Measurements from ENCODE around the gene PARP11.

PARP11 gene

GRCh38 chr12:3872800-3873636 lies at the start of gene PARP11:
PARP11 (minus strand) TSS chr12:3873399; CDS start chr12:3873229, 170 bp downstream.
- DNase-seq, result peak; percentile 41

DNA sequence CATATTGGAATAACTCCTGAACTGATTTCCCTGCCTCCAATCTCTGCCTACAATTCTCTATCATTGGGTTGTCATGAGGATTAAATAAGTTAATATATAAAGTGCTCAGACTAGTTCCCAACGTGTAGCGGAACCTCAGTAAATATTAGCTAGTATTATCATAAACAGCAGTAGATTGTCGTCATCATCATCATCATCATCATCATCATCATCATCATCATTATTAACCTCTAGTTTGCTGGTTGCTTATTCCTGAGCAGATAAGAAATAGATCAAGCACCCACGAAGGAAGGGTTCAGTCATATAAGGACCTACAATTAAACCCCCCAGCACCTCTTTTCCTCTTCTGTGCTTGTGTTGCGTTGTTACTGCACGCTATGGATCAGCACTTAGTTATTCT lies 48.8 kb upstream of the PARP11 start:
- DNase-seq, result no peak

DNA sequence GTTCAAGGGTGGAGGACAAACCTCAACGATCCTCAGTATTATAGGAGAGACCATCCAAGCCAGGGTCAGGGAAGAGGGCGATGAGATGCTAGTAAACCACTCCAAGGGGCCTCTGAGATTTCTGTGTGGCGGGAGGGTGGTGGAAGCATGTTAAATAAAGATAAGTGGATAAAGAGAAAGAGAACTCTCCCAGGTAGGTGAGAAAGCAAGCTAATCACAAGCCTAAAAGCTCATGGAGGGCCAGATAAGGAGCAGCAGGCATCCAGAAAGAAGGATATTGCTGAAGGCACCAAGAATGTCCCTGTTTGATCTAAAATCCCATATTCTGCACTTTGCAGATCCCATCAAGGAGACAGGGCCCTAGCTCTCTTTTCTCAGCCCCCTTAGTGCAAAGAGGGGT lies 48.3 kb upstream of the PARP11 start:
- DNase-seq, result no peak

- no peak for DNase-seq
Measured at GRCh38 chr12:3921151-3921471, 47.9 kb upstream of the PARP11 start.

DNA sequence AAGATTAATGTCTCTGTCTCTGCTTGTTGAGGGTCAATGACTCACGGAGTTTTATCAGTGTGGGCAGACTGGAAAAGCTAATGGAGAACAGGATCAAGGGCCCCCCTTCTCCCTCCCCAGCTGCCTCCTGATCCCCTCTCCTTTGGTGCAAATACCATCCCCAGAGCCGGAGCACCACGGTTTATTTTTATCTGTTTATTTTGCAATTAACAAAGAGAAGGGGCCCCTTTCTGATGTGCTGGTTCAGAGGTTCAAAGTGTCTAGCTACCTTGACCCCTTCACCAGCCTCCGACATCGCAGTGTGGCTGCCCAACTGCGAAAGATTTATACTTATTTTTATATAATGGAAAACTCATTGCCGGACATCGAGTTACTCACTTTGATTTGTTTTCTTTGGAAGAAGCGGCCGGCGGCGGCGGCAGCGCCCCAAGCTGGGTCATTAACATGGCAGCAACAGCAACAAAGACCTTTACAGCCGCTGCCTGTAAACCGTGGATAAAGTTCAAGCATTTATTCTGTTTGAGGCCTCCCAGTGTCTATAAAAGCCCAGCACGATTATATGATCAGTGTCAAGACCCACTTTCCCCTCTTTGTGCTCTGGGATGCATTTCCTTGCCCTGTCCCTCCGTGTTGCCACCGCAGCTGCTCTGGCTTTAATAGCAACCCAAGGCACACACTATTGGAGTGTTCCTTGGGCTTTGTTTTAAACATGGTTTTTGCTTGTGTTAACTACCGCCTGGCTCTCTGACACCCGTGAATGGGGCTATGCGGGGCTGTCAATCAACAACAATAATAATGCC lies 47.4 kb upstream of the PARP11 start:
- no peak for DNase-seq

- no peak for DNase-seq
Measured at GRCh38 chr12:3913278-3913677, 40.1 kb upstream of the PARP11 start.

DNA sequence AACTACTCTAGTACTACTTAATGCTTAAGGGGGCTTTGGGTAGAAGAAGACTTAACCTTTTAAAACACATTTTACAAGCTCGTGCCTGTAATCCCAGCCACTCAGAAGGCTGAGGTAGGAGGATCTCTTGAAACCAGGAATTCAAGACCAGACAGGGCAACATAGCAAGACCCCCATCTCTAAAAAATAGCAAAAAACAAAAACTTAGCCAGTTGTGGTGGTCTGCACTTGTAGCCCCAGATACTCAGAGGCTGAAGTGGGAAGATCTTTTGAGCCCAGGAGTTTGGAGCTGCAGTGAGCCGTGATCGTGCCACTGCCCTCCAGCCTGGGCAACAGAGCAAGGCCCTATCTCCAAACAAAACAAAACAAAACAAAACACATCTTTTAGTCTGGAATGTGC lies 39.7 kb upstream of the PARP11 start:
- DNase-seq, result no peak

DNA sequence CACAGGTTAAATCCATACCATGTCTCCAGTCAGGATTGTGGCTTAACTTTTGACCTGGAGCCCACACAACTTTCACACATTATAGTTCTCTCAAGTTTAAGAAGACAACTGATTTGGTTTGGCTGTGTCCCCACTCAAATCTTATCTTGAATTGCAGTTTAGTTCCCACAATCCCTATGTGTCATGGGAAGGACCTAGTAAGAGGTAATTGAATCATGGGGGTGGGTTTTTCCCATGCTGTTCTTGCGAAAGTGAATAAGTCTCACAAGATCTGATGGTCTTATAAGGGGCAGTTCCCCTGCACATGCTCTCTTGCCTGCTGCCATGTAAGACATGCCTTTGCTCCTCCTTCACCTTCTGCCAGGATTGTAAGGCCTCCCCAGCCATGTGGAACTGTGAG lies 38.2 kb upstream of the PARP11 start:
- DNase-seq, result no peak

GRCh38 chr12:3905664-3906063 lies 32.5 kb upstream of the PARP11 start:
- DNase-seq, result no peak

DNA sequence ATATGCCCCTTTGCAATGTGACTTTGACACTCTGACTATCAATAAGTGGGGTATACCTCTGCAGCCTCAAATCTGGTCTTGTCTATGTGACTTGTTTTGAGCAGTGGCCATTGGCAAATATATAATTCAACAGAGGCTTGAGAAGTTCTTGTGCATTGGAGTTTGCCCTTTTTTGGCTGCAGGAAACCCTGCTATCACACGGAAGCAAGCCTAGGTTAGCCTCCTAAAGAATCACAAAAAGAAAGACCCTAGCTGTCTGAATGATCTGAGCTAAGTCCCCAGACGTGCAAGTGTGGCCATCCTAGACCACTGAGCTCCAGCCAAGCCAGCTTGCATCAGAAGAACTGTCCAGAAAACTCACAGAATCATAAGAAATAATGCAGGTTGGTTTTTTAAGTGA lies 31.8 kb upstream of the PARP11 start:
- DNase-seq, result no peak

DNA sequence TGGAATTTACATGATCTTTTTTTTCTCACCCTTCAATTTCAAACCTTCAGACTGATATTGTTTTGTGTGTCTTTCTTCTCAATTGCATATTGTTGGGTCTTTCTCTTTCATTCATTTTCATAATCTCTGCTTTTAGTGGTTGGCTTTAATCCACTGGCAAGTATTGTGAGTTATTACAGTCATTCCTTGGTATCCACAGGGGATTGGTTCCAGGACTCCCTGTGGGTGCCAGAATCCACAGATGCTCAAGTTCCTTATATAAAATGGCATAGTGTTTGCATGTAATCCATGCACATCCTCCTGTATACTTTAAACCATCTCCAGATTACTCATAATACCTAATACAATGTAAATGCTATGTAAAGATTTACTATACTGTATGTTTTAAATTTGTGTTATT lies 29.7 kb upstream of the PARP11 start:
- no peak for DNase-seq

DNA sequence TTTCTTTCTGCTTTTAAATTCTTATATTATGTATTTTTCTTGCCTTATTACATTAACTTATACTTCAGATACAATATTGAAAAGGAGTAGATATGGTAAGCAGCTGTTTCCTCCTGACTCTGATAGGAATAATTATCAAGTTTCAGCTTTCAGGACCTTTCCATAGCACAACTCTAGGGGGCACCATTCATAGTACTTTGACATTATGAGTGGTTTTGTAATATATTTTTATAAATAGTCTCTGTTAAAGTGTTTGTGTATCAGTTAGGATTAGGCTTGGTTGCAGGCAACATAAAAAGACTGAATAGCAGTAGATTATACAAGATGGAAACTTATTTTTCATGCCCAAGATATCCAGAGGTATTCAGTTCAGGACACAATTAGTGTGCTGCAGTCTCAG lies 27.9 kb upstream of the PARP11 start:
- DNase-seq, result no peak

GRCh38 chr12:3898756-3899155 lies 25.6 kb upstream of the PARP11 start:
- DNase-seq, result no peak

DNA sequence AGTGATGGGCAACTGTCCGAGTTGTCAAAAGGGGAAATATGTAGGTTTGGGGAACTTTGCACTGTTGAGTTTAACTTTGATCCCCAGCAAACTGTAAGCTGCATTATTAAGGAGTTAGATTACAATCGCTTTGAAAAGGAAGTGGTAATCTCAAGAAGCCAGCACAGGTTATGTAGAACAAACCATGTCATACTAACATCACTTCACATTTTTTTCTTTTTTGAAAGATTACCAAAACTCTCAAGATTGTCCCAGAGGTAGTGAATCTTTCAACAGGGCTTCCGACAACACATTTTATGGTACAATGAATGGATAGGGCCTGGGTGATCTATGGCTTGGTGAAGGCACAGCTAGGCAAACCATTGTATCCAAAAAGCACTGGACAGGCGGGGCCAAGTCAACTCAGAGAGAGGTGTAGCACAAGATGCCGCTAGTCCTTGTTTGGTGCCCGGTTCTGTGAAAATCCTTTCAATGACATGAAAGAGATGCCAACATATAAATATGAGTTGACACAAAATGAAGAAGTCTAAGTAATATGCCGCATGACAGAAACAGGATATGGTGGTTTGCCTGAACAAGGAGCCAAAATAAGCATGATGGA lies 24.3 kb upstream of the PARP11 start:
- no peak for DNase-seq

- DNase-seq, result no peak
Measured at GRCh38 chr12:3896801-3897351, 23.7 kb upstream of the PARP11 start.

GRCh38 chr12:3896356-3896755 lies 23.2 kb upstream of the PARP11 start:
- no peak for DNase-seq

GRCh38 chr12:3892631-3893030 lies 19.4 kb upstream of the PARP11 start:
- no peak for DNase-seq

- DNase-seq, result no peak
Measured at GRCh38 chr12:3891201-3891600, 18.0 kb upstream of the PARP11 start.

GRCh38 chr12:3888659-3889058 lies 15.5 kb upstream of the PARP11 start:
- DNase-seq, result no peak

DNA sequence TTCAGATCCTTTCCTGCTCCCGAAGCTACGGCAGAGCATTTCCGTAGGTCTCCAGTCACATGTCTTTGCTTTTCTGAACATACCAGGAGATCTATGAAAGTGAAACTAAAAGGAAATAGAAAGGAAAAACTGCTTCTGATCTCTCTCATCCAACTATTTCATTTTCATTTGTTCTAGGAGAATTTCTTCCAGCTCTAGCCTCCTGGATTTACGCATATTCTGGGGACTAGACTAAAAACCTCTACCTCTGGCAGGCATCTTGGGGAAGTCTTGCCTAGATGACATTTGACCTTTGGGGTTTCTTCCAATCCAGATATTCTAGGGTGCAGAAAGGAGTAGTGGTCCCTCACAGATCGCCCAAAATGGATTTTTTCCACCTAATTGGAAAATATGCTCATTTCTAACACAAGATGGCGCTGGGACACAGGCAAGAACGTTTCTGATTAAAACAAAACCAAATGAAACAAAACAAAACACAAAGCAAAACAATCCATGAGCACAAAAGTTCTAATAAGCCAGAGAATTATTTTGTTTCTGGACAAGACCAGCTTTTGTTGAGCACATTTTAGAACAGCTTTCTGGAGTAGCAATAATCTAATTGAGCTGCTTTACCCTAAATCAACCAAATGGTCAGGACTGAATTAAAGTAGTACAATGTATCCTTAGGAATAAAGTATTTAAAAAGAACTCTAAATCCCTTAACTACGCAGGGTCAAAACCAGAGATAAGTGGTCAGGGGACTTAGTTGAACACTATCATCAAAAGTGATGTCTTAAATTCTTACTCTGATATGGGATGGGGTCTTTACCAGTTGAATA lies 12.3 kb upstream of the PARP11 start:
- no peak for DNase-seq

GRCh38 chr12:3884671-3885070 lies 11.5 kb upstream of the PARP11 start:
- no peak for DNase-seq

- peak; percentile 15 for DNase-seq
Measured at GRCh38 chr12:3882896-3883564, 9.8 kb upstream of the PARP11 start.
